Myocyte (in vitro differentiated cells): ENCODE results near the gene ZNF304. TPM values are rescaled to one million over a fixed set of nuclear protein-coding genes. Genes with fewer than 3 reads are reported as not detected.

Experiments
- DNase-seq: peaks from one replicate; pipeline ENCODE4 v3.0.0-alpha.2; 2012; ENCODE audit warnings: low read depth
- polyA plus RNA-seq: library from polyadenylated mRNA; unstranded; fragments of >200 nt; gene quantifications from one replicate; pipeline ENCODE4 v1.2.1, GENCODE V29; 2012; ENCODE audit warnings: missing spikeins
- total RNA-seq: library from RNA; depleted of rRNA; stranded (reverse); fragments of >200 nt; gene quantifications from 2 replicates; pipeline ENCODE4 v1.2.3, GENCODE V29; 2014

ZNF304 gene
- 9.0 and 9.9 TPM in 2 replicates for total RNA-seq
- polyA plus RNA-seq = 5.6 TPM

DNA sequence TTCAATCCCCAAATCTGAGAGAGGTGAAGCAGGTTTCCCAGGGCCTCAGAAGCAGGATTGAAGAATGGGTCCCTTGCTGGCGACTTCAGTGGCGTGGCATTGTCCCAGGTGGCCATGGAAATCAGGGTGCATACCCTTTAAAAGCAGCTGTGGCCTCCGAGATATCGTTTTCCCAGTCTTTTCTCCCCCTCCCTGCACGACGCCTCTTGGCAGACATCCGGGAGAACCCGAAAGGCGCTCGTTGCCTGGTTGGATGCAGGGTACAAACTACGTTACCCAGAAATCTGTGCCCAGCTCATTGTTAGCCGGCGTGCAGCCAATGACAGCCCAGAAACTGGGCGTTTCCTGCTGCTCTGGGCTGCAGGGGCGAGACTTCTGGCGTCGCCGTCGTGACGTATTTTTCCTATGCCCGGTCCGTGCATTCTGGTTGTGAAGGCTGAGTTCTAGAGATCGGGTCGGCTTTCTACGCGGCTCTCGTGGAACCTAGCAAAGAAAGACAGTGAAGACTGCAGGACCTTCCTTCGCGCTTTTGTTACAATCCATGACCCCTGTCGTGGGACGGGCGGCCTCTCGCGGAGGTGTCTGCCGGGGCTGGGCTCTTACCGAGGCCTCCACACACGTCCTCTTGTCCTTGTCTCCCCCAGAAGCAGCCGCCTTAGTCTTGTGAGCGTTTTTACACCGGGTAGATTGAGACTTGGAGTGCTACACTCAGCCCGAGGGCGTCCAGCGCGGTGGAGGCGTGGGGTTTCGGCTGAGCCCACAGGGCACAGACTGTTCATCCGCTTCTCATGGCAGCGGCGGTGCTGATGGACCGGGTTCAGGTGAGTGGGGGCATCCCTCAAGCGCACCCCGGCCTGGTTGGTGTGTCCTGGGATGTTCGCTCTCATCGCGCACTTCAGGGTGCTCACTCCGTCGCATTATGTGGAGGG is at the start of gene ZNF304:
TSS of gene ZNF304 (plus strand) at position 395 of the 929 bp plus-strand sequence. CDS start at position 789, 394 bp downstream.
- DNase-seq = peak; percentile 98

DNA sequence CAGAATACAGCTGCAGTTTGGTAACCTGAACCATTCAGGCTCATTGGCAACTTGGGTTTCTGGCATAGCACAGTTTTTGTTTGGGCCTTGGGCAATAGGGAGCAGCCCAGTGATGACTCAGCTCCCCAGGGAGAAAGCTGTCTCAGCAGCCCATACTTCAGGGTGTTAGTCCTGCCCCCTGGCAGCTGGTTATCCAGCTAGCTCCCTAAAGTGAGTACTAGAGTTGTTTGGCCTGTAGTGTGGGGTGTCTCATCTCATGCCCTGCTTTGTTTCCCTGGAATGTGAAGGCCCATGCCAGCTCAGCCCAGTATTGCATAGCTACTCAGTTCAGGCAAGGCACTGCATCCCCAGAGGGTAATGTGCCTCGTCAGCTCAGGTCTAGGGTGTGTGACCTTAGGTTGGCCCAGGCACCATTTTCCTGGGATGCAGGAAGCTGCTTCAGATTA is 49.0 kb upstream of the ZNF304 start:
- peak; percentile 96 for DNase-seq

DNA sequence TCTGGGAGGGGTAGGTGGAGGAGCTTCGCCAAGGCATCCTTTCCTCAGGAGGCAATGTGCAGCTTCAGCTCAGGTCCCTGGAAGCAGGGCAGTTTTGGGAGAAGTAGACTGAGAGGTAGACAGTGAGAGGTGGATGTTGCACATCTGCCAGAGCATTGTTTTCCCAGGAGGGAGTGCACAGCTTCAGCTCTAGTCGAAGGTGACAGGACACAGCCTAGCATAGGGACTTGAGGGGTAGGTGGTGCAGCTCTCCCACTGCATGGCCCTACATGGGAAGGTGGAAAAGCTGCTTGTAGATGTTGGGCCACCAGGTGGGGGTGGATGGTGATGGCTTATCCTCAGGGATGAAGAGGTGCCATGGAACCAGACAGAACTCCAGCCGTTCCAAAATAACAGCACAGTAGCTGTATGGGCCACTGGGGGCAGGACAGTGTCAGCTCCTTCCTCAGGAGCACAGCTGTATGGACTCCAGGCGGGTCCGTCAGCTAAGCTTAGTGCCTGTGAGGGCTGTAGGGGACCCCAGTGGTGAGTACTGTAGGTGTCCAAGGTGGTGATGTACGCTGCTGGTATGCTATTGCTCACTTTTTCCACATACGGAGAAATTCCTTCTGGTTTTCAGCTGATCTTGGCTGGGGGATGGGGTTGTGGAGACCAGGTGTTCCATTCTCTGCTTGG is 48.2 kb upstream of the ZNF304 start:
- no peak for DNase-seq

DNA sequence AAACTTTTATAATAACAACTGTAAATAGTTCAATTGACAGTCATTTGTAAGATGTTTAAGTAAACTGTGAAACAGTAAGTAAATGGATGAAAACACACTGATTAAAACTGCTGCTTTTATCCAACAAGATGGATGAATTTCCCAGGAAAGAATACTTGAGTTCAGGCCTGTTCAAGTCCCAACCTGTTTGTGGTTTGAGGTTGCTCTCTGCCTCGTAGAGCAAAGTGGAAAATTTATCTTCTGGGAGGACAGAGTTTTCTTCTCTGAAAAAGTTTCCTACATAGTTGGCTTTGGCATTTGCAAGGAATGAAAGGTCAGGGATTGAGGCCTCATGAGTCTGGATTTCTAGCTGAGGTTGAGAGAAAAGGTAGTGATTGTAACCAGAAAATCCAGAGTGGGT is 46.0 kb upstream of the ZNF304 start:
- DNase-seq = no peak

DNA sequence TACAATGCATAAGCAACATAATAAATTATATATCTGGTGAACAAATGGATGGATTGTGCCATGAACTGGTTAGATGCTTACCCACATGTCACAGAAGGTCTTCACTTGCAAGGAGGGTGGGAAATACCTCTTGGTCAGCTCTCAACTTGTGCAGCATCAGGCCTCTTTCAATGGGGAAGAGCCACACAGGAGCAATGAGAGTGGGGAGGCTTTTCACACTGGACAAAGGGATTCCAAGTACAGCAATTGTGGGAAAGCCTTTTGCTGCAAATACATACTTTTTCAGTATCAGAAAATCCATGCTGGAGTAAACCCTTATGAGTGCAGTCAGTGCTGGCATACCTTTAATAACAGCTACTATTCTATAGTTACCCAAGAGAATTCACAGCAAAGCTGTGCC is 42.6 kb upstream of the ZNF304 start:
- DNase-seq = no peak

DNA sequence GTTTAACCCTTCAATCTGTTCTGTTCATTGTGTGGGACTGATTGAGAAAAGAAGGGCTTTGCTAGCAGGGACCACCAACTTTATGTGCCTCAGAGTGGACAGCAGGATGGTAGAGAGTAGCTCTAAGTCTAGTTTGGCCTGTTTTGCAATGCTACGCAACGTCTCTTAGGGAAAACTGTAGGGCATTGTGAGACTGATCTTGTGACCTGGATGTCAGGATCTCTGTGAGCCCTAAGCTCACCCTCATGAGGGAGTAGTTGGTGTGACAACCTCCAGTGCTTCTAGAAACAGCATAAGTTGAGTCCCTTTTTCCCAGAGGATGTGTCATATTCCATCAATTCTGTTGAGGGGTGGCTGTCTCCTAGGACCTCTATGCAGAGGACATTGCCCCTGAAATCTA is 40.3 kb upstream of the ZNF304 start:
- no peak for DNase-seq

DNA sequence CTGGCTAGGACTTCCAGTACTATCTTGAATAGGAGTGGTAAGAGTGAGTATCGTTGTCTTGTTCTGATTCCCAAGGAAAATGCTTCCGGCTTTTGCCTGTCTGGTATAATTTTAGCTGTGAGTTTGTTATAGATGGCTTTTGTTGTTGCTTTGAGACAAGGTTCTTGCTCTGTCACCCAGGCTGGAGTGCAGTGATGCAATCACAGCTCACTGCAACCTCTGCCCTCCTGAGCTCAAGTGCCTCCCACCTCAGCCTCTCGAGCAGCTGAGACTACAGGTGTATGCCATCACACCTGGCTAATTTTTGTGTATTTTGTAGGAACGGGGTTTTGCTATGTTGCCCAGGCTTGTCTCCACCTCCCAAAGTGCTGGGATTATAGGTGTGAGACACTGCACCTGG is 36.9 kb upstream of the ZNF304 start:
- DNase-seq = no peak

DNA sequence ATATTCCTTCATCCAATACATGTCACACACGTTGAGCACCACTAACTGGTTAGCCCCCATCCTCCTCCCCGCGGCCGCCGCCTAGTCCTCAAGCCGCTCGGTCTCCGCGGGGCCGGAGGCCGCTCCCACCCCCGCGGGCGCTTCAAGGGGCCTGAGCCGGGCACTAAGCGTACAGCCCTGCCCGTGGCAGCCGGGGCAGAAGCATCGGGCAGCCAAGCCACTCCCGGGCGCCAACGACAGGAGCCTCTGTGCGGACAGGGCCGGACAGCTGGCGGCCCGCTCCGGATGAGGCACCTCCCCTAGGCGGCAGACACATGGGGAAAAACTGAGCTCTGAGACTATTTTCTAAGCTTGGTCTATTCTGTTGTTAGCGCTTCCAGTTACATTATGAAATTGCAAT is 33.6 kb upstream of the ZNF304 start:
- peak; percentile 27 for DNase-seq

DNA sequence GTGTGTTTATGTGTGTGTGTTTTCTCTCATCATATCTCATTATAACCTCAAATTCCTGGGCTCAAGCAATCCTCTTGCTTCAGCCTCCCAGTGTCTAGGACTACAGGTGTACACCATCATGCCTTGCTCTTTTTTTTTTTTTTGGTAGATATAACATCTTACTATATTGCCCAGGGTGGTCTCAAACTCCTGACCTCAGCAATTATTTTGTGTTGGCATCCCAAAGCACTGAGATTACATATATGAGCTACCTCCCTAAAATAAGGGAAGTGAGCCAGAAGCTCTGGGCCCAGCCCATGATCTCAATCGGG is 31.2 kb upstream of the ZNF304 start:
- no peak for DNase-seq

DNA sequence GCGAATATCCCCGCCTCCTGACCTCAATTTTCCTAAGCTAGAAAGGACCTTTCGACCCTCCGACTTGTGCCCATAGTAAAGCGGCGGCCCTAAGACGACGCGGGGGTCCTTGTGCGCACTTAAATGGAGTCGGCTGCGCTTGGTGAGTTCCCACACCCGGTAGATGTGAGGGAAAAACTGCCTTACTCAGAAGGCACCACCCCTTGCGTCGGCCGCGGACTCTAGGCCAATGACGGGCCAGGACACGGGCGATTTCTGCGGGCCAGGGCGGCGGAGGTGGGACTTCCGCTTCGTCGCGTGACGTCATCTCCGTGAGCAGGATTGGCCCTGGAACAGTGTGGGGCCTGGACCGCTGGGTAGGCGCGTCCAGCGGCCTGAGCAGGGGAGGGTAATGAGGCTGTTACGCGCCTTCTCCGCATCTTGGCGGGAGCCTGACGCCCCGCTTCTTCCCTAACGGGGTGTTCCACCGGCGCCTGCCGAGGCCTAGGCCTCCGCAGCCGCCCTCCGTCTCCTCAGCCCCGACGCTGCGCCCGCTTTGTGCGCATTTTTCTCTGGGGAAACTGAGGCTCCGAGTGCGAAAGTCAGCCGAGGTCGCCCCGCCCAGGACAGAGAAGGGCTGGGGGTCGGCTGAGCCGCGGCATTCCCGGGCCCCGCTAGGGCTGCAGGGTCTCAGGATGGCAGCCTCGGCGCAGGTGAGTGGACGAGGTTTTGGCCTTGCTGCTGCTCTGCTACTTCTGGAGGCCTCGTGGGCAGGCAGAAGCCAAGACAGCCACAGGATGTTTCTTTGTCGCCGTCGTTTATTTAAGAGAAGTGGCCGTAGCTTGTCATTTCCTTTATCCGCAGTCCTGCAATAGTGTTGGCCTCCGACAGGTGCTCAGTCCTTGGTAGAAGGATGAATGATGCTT is 30.6 kb upstream of the ZNF304 start, which contains the start of gene ZNF543:
TSS of gene ZNF543 (plus strand) at position 293 of the 905 bp plus-strand sequence. CDS start at position 675, 382 bp downstream.
- peak; percentile 98 for DNase-seq

DNA sequence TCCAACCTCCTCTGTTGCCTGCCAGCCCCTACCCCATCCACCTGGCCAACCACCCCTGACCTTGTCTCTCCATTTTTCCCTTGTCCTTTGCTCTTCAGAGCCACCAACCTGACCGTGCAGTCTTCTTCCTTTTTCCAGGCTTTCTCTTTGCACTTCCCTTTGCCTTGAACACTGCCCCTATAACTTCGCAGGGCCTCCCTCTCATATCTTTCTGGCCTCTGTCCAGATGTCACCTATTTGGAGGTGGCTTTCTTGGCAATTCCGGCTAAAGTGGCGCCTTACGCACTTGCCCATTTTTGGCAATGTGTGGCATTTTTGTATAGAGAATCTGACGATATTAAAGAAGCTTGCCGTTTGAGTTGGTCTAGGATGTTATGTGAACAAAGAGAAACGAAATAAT is 30.0 kb upstream of the ZNF304 start:
- no peak for DNase-seq

DNA sequence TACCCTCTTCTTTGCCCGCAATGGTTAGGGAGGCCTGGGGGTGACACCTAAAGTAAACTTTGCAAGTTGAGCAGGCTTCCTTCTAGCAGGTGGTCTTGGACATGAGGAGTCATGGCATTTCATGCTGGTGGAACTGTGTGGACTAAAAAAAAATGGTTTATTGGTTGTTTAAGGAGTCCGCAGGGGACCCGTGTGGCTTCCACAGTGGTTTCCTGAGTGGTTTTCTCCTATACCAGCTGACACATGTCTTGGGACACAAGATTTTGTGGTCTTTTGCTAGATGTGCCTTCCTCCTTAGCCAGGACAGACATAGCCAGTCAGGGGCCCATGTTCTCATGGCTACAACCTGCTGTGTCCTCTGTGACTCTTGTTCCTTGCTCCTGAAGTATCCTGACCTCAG is 29.3 kb upstream of the ZNF304 start:
- DNase-seq = no peak

DNA sequence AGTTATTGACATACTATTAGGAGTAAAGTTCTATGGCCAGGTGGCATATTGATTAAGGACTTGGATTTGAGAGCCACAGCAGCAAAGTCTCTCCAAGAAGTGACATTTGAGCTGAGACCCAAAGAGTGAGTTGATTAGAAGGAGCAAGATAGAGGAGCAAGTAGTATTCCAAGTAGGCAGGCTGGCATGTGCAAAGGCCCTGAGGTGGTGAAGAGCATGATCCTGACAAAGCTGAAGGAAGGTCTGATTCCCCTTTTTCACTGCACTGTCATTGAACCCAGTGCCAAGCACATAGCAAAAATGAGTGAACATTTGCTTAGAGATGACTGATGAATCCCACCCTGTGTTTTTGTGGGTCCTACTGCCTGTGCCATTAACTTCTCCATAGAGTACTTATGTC is 26.1 kb upstream of the ZNF304 start:
- DNase-seq = no peak

DNA sequence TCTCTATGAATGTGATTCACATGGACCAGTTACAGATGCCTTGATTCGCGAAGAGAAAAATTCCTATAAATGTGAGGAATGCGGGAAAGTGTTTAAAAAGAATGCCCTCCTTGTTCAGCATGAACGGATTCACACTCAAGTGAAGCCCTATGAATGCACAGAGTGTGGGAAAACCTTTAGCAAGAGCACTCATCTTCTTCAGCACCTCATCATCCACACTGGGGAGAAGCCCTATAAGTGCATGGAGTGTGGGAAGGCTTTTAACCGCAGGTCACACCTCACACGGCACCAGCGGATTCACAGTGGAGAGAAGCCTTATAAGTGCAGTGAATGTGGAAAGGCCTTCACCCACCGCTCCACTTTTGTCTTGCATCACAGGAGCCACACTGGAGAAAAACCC is 23.1 kb upstream of the ZNF304 start:
- no peak for DNase-seq

DNA sequence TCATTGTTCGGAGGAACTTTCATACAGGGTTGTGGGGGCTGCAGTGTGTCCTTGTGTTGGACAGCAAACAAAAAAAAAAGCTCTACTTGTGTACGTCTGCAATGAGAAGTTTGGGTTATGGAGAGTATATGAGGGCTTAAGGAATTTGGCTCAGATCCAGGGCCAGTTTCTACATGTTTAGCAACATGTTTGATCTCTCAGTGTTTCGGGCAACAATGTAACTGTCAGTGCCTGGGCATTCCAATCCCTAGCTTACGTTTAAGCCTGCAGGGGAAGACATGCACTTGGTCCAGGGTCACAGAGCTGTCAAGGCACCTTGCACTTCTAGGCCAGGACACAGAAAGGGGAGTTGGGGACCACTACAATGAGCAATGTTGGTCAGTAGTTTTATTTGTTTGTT is 16.9 kb upstream of the ZNF304 start:
- no peak for DNase-seq

DNA sequence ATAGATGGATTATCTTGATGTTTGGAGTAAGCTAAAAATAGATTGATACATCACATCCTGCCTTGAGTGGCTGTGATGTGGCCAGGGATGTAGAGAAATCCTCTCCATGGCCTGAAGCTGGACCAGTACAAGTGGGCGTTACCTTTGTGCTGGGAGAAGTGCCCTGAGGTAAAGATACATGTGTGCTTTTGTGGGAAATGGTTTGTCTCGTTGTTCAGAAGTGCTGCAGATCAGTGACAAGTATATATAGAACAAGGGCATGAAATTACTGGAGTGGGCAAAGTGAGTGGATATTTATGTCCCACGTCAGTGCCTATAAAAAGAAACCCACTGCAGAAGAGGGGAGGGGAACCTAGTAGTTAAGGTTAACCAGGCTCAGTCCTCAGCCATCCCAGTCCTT is 12.2 kb upstream of the ZNF304 start:
- DNase-seq = peak; percentile 41

DNA sequence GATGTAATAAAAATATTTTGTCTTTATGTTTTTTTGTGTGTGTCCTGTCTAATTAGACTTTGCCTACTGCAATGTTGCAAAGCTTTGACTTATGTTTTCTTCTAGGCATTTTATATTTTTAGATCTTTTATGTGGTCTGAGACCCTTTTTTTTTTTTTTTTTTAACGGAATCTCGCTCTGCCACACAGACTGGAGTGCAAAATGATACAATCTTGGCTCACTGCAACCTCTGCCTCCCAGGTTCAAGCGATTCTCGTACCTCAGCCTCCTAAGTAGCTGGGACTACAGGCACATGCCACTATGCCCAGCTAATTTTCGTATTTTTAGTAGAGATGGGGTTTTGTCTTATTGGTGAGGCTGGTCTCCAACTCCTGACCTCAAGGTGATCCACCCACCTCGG is 8.5 kb upstream of the ZNF304 start:
- no peak for DNase-seq

DNA sequence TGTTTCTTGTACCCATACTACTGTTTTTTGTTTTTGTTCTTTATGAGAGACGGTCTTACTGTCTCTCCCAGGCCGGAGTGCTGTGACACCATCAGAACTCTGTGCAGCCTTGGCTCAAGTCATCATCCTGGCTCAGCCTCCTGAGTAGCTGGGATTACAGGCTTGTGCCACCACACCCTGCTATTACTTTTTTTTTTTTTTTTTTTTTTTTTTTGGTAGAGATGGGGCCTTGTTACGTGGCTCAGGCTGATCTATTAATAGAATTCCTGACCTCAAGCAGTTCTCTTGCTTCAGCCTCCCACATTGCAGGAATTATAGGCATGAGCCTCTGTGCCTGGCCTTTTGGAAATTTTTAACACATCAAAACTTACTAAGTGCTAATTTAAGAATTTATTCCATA is 2.9 kb upstream of the ZNF304 start:
- DNase-seq = peak; percentile 68

DNA sequence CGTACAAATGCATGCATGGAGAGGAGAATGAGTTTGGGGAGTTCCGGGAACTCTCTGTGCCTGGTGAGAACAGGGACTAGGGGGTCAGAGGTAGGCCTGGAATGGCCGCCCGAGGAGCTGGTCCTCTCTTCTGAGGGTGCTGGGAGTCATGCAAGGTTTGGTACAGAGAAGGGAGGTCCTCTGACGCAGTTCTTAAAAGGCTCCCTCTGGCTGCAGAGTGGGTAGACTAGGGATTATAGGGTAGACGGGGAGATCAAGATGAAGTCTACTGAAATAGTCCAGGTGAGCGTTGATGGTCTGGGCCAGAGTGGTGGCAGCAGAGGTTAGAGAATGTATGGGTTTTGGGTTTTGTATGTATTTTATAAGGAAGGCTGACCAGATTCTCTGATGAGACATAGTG is 796 bp downstream of the ZNF304 start:
- DNase-seq = no peak

DNA sequence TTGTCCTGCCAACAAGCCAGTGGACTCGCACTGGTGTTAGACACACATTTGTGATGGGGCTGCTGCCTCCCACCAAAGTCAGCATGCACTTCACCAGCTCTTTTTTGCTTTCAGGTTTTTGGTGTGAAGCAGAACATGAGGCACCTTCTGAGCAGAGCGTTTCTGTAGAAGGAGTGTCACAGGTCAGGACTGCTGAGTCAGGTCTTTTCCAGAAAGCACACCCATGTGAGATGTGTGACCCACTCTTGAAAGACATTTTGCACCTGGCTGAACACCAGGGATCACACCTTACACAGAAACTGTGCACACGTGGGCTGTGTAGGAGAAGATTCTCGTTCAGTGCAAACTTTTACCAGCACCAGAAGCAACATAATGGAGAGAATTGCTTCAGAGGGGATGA is 4.8 kb downstream of the ZNF304 start:
- no peak for DNase-seq

DNA sequence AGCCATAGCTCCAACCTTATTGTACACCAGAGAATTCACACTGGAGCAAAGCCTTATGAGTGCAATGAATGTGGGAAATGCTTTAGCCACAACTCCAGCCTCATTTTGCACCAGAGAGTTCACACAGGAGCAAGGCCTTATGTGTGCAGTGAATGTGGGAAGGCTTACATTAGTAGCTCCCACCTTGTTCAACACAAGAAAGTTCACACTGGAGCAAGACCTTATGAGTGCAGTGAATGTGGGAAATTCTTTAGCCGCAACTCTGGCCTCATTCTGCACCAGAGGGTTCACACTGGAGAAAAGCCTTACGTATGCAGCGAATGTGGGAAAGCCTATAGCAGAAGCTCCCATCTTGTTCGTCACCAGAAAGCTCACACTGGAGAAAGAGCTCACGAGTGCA is 6.3 kb downstream of the ZNF304 start:
- DNase-seq = no peak

DNA sequence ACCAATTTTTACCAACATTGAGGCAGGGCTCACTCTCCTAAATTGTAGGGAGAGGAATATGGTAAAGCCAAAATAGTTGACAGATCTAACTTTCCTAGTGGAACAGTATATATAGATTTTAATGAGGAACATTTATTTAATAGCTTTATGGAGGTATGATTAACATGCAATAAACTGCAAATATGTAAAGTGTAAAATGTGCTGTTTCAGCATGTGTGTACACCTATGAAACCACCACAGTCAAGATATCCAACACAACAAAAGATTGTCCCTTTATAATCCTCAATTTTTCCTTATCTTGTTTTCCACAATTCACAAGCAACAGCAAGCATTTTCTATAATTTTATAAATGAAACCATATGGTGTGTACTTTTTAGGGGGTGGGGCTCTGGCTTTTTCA is 8.2 kb downstream of the ZNF304 start:
- no peak for DNase-seq
